ENCODE results near the gene RAB4A. TPM values are rescaled to one million over a fixed set of nuclear protein-coding genes. Genes with fewer than 3 reads are reported as not detected.
A peak's percentile ranks its signal among the peaks of the same experiment; 100 is the strongest.

Gene RAB4A
- total and polyA plus RNA-seq, 2 of the 4 experiments (the other 2 are of a cell fraction) = 25.6 to 26.2 TPM

DNA sequence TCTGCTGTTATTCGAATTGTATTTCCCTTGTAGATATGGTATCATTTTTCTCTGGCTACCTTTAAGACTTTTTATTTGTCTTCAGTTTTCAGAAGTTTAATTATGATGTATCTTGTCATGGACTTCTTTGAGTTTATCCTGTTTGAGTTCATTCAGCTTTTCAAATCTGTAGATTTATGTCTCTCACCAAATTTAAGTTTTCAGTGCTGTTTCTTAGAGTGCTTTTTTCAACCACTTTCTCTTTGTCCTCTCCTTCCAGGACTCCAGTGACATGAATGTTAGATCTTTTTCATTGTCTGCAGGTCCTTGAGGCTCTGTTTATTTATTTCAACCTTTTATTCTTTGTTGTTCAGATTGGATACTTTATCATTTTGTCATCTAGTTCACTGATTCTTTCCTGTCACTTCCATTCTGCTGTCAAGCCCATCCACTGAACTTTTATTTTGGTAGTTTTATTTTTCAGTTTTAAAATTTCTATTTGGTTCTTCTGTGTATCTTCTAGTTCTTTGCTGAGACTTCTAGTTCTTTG is 11.4 kb downstream of the RAB4A start:
- no peak overlapping the region for H3K27ac ChIP-seq (ENCODE audit: insufficient read depth, low read length)
- no peak overlapping the region for H3K9ac ChIP-seq (ENCODE audit: low read depth, low read length)
- no peaks in the 10 kb centered on the region for H3K9me3 ChIP-seq (ENCODE audit: control insufficient read depth, insufficient read depth, low read length)
- H3K14ac ChIP-seq (replicated peaks; ENCODE audit: low read depth, low read length) = no peak overlapping the region
- no peak for TF ChIP-seq CTCF (conservative IDR thresholded peaks at IDR 0.05; ENCODE audit: low read depth, low read length)
- no peak for TF ChIP-seq NFE2L2 (IDR thresholded peaks at IDR 0.05; ENCODE audit: low read depth, low read length)
- no peak for TF ChIP-seq CHD1 (IDR thresholded peaks at IDR 0.05; ENCODE audit: low read depth, low read length)
- TF ChIP-seq SMC3 (IDR thresholded peaks at IDR 0.05; ENCODE audit: low read depth, low read length) = no peak
- TF ChIP-seq FOS (IDR thresholded peaks at IDR 0.05; ENCODE audit: low read depth, low read length) = no peak
- no peak for TF ChIP-seq USF2 (IDR thresholded peaks at IDR 0.05; ENCODE audit: low read depth, low read length)
- TF ChIP-seq, protein P1, sequence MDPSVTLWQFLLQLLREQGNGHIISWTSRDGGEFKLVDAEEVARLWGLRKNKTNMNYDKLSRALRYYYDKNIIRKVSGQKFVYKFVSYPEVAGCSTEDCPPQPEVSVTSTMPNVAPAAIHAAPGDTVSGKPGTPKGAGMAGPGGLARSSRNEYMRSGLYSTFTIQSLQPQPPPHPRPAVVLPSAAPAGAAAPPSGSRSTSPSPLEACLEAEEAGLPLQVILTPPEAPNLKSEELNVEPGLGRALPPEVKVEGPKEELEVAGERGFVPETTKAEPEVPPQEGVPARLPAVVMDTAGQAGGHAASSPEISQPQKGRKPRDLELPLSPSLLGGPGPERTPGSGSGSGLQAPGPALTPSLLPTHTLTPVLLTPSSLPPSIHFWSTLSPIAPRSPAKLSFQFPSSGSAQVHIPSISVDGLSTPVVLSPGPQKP (IDR thresholded peaks at IDR 0.05; ENCODE audit: borderline replicate concordance, low read depth, low read length) = no peak
- no peak for TF ChIP-seq MAZ (IDR thresholded peaks at IDR 0.05; ENCODE audit: borderline replicate concordance, low read depth, low read length)
- TF ChIP-seq RCOR1 (IDR thresholded peaks at IDR 0.05; ENCODE audit: insufficient replicate concordance, low read length) = no peak
- TF ChIP-seq BHLHE40 (IDR thresholded peaks at IDR 0.05; ENCODE audit: low read depth, low read length) = no peak
- TF ChIP-seq CEBPB (IDR thresholded peaks at IDR 0.05; ENCODE audit: low read depth, low read length) = no peak
- TF ChIP-seq MXI1 (IDR thresholded peaks at IDR 0.05; ENCODE audit: borderline replicate concordance, low read depth, low read length) = no peak
- TF ChIP-seq POLR2A (IDR thresholded peaks at IDR 0.05; ENCODE audit: low read depth, low read length) = no peak
- DNase-seq (no peak), ATAC-seq (ENCODE audit: low read depth) (no peak)
- H4K20me1 ChIP-seq (ENCODE audit: insufficient read depth, low read length) = peaks cover 31% of the 10 kb centered on the region
- ChIA-PET CTCF (no interaction called here), POLR2A (ENCODE audit: unreplicated experiment) (no interaction called here)
- no CpG with 5 or more reads among the region's 1 CpG for WGBS, 2 experiments (ENCODE audit: extremely low coverage in 2 of 2, insufficient read length in 1 of 2)
- intact Hi-C loops (cut with micrococcal nuclease) (no loop called here), dilution Hi-C loops (cut with HindIII; ENCODE audit: low sequenced_read_pairs, unreplicated experiment) (no loop called here), in situ Hi-C loops (cut with MboI; ENCODE audit: low sequenced_read_pairs) (no loop called here)
- H3K18ac ChIP-seq (ENCODE audit: low read depth, low read length) = no peak overlapping the region
- 0 out of 2 replicates have a peak, but pooled peaks cover 2% of the 10 kb centered on the region for H3K36me3 ChIP-seq (ENCODE audit: control insufficient read depth, insufficient read depth, low read length)
- no peak overlapping the region for H2AK5ac ChIP-seq (ENCODE audit: low read depth, low read length)
- H3K4ac ChIP-seq (ENCODE audit: low read depth, low read length) = no peak overlapping the region
- H4K91ac ChIP-seq (ENCODE audit: insufficient read depth, low read depth, low read length) = no peak overlapping the region
- H2BK15ac ChIP-seq (ENCODE audit: low read depth, low read length) = no peak overlapping the region
- no peak overlapping the region for H2BK120ac ChIP-seq (ENCODE audit: low read depth, low read length)
- H2BK5ac ChIP-seq (ENCODE audit: low read depth, low read length, poor library complexity, severe bottlenecking) = peak overlapping the region; percentile 74
- no TSS peak for BruUV-seq (replicated peaks)
- no peak overlapping the region for H3K56ac ChIP-seq (ENCODE audit: extremely low read depth, insufficient read depth, low read length)
- H2BK20ac ChIP-seq (ENCODE audit: low read depth, low read length) = no peak overlapping the region
- no peak overlapping the region; the same call in 1 of the 2 replicates for H4K5ac ChIP-seq (ENCODE audit: low read depth, low read length)
- H3K27me3 ChIP-seq (ENCODE audit: control insufficient read depth, insufficient read depth, low read length) = no peaks in the 10 kb centered on the region
- peaks cover 11% of the 10 kb centered on the region; the same call in 1 of the 2 replicates for H3K9me1 ChIP-seq (ENCODE audit: insufficient read depth, low read length)
- H4K8ac ChIP-seq (ENCODE audit: low read depth in 2 of 2, low read length in 2 of 2) = no peak overlapping the region; a peak in 1 of 4 replicates
- H3K79me1 ChIP-seq (ENCODE audit: low read depth in 1 of 2, low read length in 2 of 2) = peaks cover 38 to 76% of the 10 kb centered on the region in 2 experiments
- no peak overlapping the region for H2AK9ac ChIP-seq (replicated peaks; ENCODE audit: low read depth, low read length, poor library complexity)
- no peak overlapping the region for H2AFZ ChIP-seq (replicated peaks; ENCODE audit: low read length, poor library complexity)
- peak overlapping the region; percentile 23; the same call in 1 of the 2 replicates for H3K23ac ChIP-seq (ENCODE audit: low read depth, low read length)
- peaks cover 13% of the 10 kb centered on the region for H3K4me1 ChIP-seq (ENCODE audit: control insufficient read depth, insufficient read depth, low read length)
- H3K4me3 ChIP-seq (ENCODE audit: insufficient read depth, low read depth, low read length) = no peak overlapping the region
- no peak overlapping the region for H3K4me2 ChIP-seq (ENCODE audit: low read depth, low read length)

All from IMR-90 (cell line).